ENCODE results near the gene DAB1.

Gene DAB1

DNA sequence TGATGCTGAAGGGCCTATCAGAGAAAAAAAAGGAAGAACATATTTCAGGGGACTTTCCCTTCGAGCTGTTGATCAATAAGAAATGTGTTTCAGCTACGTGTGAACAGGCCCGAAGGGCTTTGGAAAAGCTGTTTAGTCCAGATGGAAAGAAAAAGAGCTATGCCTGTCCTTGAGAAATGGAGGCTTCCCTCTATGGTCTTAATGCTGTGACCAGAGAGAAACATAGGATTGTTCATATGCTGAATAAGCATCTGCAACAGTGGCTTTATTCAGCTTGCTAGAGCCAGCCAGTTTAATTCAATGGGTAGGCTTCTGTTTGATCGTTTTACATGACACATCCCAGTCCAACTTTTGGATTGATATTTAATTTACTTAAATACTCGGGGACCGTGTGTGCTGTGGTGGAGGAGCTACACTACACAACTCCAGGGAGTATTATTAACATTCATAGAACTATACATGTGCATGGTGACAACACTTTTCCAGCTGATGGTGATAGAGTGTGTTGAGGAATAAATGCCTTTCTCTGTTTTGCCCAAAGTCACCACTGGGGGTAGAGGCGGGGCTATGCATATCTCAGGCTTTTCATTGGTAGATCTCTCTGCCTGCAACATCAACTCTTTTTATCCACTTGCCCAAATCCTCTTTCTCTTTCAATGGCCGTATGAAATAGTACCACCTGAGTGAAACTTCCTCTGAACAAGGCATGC is 351.3 kb downstream of the DAB1 start:
- no peak for DNase-seq (ENCODE audit: low read depth)

GRCh38 chr1:57067863-57068262 is 356.0 kb downstream of the DAB1 start:
- no peak for DNase-seq (ENCODE audit: low read depth)

GRCh38 chr1:57066980-57067610 is 356.8 kb downstream of the DAB1 start:
- no peak for DNase-seq (ENCODE audit: low read depth)

GRCh38 chr1:57065442-57065841 is 358.4 kb downstream of the DAB1 start:
- DNase-seq (ENCODE audit: low read depth): no peak

GRCh38 chr1:57064379-57065140 is 359.3 kb downstream of the DAB1 start:
- no peak for DNase-seq (ENCODE audit: low read depth)

- no peak for DNase-seq (ENCODE audit: low read depth)
These were observed 360.3 kb downstream of the DAB1 start for GRCh38 chr1:57063406-57064125.

GRCh38 chr1:57061369-57061768 is 362.5 kb downstream of the DAB1 start:
- DNase-seq (ENCODE audit: low read depth): no peak

GRCh38 chr1:57060451-57060850 is 363.4 kb downstream of the DAB1 start:
- no peak for DNase-seq (ENCODE audit: low read depth)

DNA sequence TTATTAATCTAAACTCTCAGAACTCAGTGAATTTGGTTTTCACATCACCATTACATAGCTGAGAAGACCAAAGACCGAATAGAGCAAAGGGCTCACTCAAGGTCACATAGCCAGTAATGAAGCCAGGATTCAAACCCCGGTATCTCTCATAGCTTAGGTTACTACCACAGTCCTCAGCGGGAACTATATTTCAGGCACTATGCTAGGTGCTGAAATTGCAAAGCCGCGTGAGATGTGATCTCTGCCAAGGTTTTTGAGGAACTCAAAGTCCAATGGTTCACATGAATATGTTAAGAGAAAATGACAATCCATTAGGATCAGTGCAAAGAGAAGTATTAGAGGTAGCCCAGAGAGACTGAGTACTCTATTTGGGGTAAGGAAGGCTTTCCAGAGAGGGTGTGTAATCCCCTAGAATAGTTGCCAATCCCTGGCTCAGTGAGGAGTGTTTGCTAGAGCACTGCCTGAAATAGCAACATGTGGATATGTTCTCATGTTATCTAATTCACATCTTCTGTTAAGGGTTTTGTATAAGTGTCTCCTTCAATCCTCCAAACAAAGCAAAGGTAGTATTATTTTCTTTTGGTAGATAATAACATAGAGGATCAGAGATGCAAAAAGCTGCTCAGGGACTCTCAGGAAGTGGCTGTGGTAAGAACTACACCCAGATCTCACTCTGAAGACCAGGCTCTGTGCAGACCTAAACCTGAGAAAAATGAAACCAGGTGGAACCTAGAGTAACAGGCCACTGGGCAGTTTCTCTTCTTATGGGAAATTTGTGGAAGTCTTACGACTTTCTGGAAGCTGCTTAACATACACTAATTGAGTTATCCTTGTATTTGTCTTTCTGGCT is 365.0 kb downstream of the DAB1 start:
- DNase-seq (ENCODE audit: low read depth): no peak

GRCh38 chr1:57048856-57049255 is 375.0 kb downstream of the DAB1 start:
- DNase-seq (ENCODE audit: low read depth): no peak

DNA sequence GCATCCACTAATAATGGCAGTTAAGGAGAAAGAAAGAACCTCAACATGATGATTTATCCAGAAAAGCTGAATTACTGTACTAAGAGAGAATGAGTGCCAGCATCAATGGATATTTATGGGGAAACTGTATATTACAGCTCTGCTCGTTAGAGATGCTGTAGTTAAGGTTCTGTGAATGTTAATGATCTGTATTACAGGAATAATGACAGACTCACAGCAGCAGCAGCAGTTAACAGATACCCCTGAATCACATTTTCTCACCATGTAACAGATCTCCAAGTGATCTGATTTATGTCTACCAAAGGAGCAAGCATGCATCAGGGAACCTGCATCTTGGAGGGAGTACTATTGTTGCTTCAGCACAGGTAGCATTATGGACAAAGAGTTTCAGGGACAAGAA is 377.4 kb downstream of the DAB1 start:
- no peak for DNase-seq (ENCODE audit: low read depth)

DNA sequence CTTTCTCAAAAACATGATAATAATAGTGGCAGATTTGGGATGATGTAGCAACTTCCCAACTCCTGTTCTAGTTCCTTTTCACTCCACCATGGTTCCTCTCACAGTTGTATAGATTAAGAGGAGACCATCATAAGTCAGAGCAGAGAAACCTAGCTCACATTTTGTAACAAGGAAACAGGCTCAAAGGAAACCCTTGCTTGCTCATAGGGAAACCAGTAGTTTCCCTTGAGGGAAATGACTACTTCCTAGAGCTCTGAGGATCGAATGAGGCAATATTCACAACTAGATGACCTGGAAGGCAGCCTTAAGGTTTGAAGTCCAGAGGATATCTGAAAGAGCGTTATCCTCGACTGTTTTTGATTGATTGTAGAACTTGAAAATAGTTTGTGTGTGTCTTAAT is 382.0 kb downstream of the DAB1 start:
- DNase-seq (ENCODE audit: low read depth): no peak

DNA sequence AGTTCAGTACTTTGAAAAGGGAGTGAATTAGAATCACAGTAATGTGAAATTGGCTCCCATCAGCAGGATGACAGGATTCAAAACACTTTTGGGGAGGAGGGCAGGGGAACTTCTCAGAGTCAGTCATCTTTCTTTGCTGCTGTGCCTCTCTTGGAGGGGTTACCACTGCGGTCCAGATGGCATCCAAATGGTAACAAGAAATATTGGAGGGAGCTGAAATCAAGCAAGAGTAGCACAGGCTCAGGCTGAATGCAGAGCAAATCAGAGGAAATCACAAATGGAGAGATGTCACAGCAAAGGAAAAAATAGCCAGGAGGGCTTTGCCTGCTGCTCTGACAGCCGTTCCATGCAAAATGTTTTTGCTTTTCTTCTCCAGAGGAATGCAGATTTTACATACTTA is 383.0 kb downstream of the DAB1 start:
- no peak for DNase-seq (ENCODE audit: low read depth)

- DNase-seq (ENCODE audit: low read depth): no peak
These were observed 386.9 kb downstream of the DAB1 start for GRCh38 chr1:57036641-57037579.

GRCh38 chr1:57034713-57035112 is 389.1 kb downstream of the DAB1 start:
- no peak for DNase-seq (ENCODE audit: low read depth)

- DNase-seq (ENCODE audit: low read depth): no peak
These were observed 390.4 kb downstream of the DAB1 start for GRCh38 chr1:57033222-57034001.

DNA sequence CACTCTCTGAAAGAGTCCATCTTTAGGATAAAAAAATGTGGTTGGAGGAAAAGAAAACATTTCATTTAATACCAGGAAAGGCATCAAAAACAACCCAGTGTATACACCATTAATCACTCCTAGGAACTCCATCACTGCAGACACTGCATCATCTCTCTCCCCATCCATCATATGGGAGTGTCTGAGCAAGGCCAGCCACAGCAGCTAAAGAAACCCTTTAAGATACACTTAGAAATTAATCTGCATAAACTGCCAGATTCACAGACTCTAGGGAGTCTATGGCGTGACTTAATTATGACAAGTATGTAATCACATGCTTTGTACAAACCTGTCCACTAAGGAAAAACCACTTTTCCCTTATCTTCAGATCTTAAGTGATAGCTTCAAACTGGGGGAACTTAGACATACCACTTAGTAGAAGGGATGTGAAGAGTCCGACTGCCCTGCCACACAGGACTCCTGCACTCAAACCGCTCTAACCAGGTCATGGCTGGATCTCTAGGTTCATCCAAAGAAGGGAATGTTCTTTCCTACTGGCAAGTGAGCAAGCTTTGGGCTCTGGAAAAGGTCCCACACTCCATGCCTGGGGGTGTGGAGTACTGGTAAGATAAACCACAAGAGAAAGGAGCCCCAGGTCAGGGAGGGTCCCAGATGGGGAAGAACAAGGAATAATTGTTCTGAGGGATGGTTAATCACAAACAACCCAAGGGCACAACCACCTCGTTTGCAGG is 397.1 kb downstream of the DAB1 start:
- no peak for DNase-seq (ENCODE audit: low read depth)

GRCh38 chr1:57024855-57025254 is 399.0 kb downstream of the DAB1 start:
- DNase-seq (ENCODE audit: low read depth): no peak

GRCh38 chr1:57024428-57024827 is 399.4 kb downstream of the DAB1 start:
- no peak for DNase-seq (ENCODE audit: low read depth)
